ENCODE measurements around the gene DBF4.
A peak's percentile ranks its signal among the peaks of the same experiment; 100 is the strongest.
"Not testable (repeated sequence)": the region's sequence is repeated elsewhere in the genome, so short reads cannot be mapped to it uniquely, and the experiment has no call there.

Gene DBF4

DNA sequence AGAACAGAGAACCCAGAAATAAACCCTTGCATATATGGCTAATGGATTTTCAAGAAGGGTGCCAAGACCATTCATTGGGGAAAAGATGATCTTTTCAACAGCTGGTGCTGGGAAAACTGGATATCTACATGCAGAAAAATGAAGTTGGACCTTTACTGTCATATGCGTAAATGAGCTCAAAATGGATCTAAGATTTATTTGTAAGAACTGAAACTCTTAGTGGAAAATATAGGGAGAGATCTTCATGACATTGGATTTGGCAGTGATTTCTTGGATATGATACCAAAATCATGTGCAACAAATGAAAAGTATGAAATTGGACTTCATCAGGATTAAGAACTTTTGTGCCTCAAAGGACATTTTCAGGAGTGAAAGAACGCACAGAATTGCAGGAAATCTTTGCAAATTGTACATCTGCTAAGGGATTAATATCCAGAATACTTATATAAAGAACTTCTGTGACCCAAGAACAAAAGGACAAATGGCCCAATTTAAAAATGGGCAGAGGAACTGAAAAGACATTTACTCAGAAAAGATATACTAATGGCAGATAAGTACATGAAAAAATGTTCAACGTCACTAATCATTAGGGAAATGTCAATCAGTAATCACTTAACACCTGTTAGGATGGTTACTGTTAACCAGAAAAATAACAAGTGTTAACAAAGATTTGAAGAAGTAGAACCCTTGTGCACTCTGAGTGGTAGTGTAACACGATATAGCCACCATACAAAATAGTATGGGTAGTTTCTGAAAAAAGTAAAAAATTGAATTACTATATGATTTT lies 6.1 kb downstream of the DBF4 start:
- no peak for DNase-seq (ENCODE audit: low read depth)

- no peak for DNase-seq (ENCODE audit: low read depth)
Observed at GRCh38 chr7:87885018-87885417, 8.7 kb downstream of the DBF4 start.

DNA sequence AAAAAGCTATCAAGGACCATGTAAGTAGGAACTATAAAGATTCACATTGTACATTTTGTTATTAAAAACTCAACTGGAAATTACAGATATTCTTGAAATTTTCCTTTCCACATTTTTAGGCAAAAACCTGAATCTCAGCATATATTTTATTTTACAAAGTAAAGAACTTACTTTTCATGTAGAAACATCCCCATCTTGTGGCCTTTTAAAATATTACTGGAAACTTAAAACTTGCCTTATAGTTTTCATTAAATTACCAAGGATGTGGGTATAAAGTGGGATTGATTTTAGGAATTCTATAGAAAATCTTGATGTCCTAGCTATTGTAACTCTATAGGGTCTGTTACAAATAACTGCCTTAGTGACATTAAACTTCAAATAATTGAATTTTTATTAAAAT lies 10.6 kb downstream of the DBF4 start:
- no peak for DNase-seq (ENCODE audit: low read depth)

GRCh38 chr7:87895363-87895762 lies 19.1 kb downstream of the DBF4 start:
- no peak for DNase-seq (ENCODE audit: low read depth)

DNA sequence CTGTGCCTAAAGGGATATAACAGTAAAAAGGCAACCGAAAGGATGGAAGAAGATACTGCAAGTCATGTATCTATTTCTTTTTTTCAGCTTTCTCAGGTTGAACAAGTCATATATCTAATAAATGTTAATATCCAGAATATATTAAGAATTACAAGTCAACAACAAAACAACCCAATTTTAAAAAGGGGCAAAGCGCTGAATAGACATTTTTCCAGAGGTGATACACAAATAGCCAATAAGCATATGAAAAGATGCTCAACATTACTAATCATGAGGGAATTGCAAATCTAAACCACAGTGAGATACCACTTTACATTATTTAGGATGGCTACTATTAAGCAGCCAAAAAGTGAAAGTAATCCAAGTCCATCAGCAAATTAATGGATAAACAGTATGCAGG lies 23.0 kb downstream of the DBF4 start:
- no peak for DNase-seq (ENCODE audit: low read depth)

DNA sequence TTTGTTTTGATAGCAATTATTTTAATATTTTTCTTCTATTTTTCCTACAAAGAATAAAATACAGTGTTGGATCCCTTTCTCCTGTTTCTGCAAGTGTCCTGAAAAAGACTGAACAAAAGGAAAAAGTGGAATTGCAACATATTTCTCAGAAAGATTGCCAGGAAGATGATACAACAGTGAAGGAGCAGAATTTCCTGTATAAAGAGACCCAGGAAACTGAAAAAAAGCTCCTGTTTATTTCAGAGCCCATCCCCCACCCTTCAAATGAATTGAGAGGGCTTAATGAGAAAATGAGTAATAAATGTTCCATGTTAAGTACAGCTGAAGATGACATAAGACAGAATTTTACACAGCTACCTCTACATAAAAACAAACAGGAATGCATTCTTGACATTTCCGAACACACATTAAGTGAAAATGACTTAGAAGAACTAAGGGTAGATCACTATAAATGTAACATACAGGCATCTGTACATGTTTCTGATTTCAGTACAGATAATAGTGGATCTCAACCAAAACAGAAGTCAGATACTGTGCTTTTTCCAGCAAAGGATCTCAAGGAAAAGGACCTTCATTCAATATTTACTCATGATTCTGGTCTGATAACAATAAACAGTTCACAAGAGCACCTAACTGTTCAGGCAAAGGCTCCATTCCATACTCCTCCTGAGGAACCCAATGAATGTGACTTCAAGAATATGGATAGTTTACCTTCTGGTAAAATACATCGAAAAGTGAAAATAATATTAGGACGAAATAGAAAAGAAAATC lies 31.0 kb downstream of the DBF4 start:
- DNase-seq (ENCODE audit: low read depth) = not testable (repeated sequence)

DNA sequence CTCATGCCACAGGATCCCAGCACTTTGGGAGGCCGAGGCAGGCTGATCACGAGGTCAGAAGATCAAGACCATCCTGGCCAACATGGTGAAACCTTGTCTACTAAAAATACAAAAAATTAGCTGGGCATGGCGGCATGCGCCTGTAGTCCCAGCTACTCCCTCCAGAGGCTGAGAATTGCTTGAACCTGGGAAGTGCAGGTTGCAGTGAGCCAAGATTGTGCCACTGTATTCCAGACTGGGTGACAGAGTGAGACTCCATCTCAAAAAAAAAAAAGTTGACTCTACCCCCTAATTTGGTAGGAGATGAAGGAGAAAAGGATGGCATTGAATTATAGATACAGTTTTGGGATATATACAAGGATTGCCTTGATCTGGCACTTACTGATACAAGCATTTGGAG lies 32.5 kb downstream of the DBF4 start:
- DNase-seq (ENCODE audit: low read depth) = not testable (repeated sequence)

DNA sequence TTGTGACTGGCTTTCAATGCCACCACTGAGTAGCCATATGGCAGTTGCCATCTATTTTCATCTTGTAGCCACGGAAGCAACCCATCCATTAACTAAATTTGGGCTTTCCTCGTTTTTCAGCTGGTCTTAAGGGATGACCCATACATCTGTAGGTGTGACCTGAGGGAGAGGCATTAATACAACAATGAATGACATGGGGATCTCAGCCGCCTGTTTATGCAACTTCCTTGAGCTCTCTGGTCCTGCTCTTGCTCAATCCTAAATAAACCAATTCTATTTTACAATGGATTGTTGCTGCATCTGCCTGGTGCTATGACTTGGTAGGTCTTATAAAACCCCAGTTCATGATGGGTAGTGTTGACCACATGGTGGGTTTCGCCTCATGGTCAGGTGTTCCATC lies 35.8 kb downstream of the DBF4 start:
- DNase-seq (ENCODE audit: low read depth) = no peak

GRCh38 chr7:87918740-87919139 lies 42.4 kb downstream of the DBF4 start:
- no peak for DNase-seq (ENCODE audit: low read depth)

- DNase-seq (ENCODE audit: low read depth) = no peak
Observed at GRCh38 chr7:87919875-87920274, 43.6 kb downstream of the DBF4 start.

- DNase-seq (ENCODE audit: low read depth) = no peak
Observed at GRCh38 chr7:87920578-87920977, 44.3 kb downstream of the DBF4 start.

- not testable (repeated sequence) for DNase-seq (ENCODE audit: low read depth)
Observed at GRCh38 chr7:87922759-87923395, 46.6 kb downstream of the DBF4 start.

- no peak for DNase-seq (ENCODE audit: low read depth)
Observed at GRCh38 chr7:87926581-87927461, 50.5 kb downstream of the DBF4 start.

DNA sequence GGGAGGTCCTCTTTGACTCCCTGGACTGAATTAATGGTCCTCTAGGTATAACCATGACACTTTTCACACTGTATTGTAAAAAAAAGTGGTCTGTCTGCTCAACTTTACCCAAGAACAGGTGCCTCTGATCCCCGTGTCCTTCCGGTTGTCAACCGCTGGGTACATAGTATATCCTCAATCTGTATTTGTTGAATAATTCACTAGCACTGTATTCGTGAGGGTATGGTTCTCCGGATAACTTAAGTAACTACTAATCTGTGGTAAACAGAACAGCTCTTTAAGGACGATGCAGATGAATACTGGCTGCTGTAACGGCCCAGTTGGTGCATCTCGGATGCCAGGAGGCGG lies 57.3 kb downstream of the DBF4 start:
- DNase-seq (ENCODE audit: low read depth) = no peak

GRCh38 chr7:87933953-87934698 lies 57.8 kb downstream of the DBF4 start, which contains the start of gene ADAM22:
TSS of gene ADAM22 (plus strand) at chr7:87934251. CDS start at chr7:87934466, 215 bp downstream.
- peak; percentile 70 for DNase-seq (ENCODE audit: low read depth)

- DNase-seq (ENCODE audit: low read depth) = no peak
Observed at GRCh38 chr7:87934699-87935383, 58.5 kb downstream of the DBF4 start.

DNA sequence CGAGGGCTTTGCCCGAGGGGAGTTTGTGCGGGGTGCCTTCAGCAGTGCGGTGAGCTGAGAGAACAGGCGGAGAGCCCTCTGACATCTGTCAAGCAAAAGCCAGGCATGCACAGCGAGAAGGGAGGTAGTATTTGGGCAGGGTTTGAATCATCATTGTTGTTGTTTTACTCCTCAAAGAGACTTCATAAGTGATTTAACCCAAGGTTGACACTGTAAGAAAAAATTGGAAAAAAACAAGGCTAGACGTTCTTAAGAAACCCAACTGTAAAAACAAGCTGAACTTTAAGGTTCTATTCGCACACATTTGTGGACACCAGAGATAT lies 59.1 kb downstream of the DBF4 start:
- no peak for DNase-seq (ENCODE audit: low read depth)

- DNase-seq (ENCODE audit: low read depth) = no peak
Observed at GRCh38 chr7:87941138-87941537, 64.8 kb downstream of the DBF4 start.

- DNase-seq (ENCODE audit: low read depth) = no peak
Observed at GRCh38 chr7:87944547-87944946, 68.3 kb downstream of the DBF4 start.

DNA sequence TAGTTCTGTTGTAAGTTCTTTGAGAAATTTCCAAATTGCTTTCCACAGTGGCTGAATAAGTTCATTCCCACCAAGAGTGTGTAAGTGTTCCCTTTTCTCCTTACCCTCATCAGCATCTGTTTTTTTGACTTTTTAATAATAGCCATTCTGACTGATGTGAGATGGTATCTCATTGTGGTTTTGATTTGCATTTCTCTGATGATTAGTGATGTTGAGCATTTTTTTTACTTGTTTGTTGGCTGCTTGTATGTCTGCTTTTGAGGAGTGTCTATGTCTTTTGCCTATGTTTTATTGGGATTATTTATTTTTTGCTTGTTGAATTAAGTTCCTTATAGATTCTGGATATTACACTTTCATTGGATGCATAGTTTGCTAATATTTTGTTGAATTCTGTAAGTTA lies 69.6 kb downstream of the DBF4 start:
- not testable (repeated sequence) for DNase-seq (ENCODE audit: low read depth)

DNA sequence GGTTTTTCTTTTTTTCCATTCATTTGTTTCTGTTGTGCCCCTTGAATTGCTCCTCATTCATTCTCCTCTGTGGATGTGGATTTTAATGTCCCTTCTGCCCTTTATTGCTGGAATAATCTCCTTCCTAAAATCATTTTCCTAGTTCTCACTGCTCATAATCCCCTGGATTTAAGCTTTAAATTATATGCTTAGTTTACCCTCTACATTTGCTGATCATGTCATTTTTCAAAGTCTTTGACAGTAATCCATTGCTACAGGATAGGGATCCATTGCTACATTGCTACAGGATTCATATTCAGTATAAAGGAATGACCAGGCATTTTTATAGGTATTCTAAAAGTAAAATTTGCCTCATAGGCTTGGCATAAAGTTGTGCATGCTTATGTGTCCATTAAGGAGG lies 72.1 kb downstream of the DBF4 start:
- no peak for DNase-seq (ENCODE audit: low read depth)
